B cell (primary cell): ENCODE results near the gene CPB2. TPM values are rescaled to one million over a fixed set of nuclear protein-coding genes. Genes with fewer than 3 reads are reported as not detected.

Experiments used
- ATAC-seq: fragments of 200-7000 bp; cut with Tn5 transposase; one replicate; pipeline ENCODE4 v1.10.0; 2021; ENCODE audit warnings: low read depth, mild to moderate bottlenecking, moderate number of reproducible peaks, moderate library complexity
- CTCF ChIA-PET: fragments of 350-600 bp; sonication (Branson Sonifier 250); formaldehyde crosslinking; loops from one replicate; lab custom pipeline; 2021; ENCODE audit warnings: antibody characterized with exemption, inconsistent platforms; lab: Charles Lee
- POLR2A ChIA-PET: fragments of 350-600 bp; sonication (Branson Sonifier 250); formaldehyde crosslinking; loops from one replicate; lab custom pipeline; 2021; ENCODE audit warnings: antibody characterized with exemption; lab: Charles Lee
- DNase-seq: peaks from one replicate; pipeline ENCODE4 v3.0.0; 2013
- H2AFZ ChIP-seq: 2 replicates; pipeline ENCODE4 v1.6.1; 2012; ENCODE audit warnings: mild to moderate bottlenecking, low read depth, low read length; ENCODE audit not compliant: insufficient read depth, poor library complexity, severe bottlenecking
- H3K27ac ChIP-seq, 2 donors: 1 replicate in 1 of 2; 2 replicates in 1 of 2; pipeline ENCODE4 v1.5.1; 2012 to 2013; ENCODE audit warnings: low read length in 2 of 2, mild to moderate bottlenecking in 2 of 2, moderate library complexity in 1 of 2
- H3K27me3 ChIP-seq, 4 experiments: fragments of 200-600 bp in 1 of 4; sonication (generic) in 1 of 4; replicated peaks in 1 of 4; 1 replicate in 2 of 4; 2 replicates in 2 of 4; pipeline versions ENCODE4 v1.6.1 to v1.7.0; 2013 to 2016; ENCODE audit warnings: low read length in 3 of 4, mild to moderate bottlenecking in 2 of 4, mixed read lengths in 1 of 4, moderate library complexity in 1 of 4; ENCODE audit not compliant: insufficient read depth in 4 of 4, control insufficient read depth in 3 of 4; ENCODE audit errors: control extremely low read depth in 1 of 4
- H3K36me3 ChIP-seq, 2 experiments: replicated peaks in 1 of 2; 1 replicate in 1 of 2; 2 replicates in 1 of 2; pipeline versions ENCODE4 v1.6.1 to v1.7.1; 2013; ENCODE audit warnings: low read length in 1 of 2; ENCODE audit not compliant: insufficient read depth in 2 of 2, control insufficient read depth in 1 of 2; ENCODE audit errors: control extremely low read depth in 1 of 2, extremely low read depth in 1 of 2
- H3K4me1 ChIP-seq, 2 donors: fragments of 200-600 bp in 1 of 2; sonication (generic) in 1 of 2; 1 replicate in 1 of 2; 2 replicates in 1 of 2; pipeline versions ENCODE4 v1.5.1 to v1.6.1; 2013 to 2017; ENCODE audit warnings: low read length in 2 of 2; ENCODE audit not compliant: control insufficient read depth in 2 of 2, insufficient read depth in 2 of 2
- H3K4me2 ChIP-seq: replicated peaks from 2 replicates; pipeline ENCODE3; 2012; ENCODE audit warnings: mild to moderate bottlenecking, low read depth, low read length; ENCODE audit not compliant: poor library complexity, severe bottlenecking
- H3K4me3 ChIP-seq, 5 experiments: fragments of 200-600 bp in 1 of 5; sonication (generic) in 1 of 5; 1 replicate in 3 of 5; 2 replicates in 2 of 5; pipeline versions ENCODE4 v1.5.1 to v1.7.0; 2011 to 2016; ENCODE audit warnings: low read length in 4 of 5, mild to moderate bottlenecking in 4 of 5, low read depth in 2 of 5, control low read depth in 1 of 5, moderate library complexity in 1 of 5; ENCODE audit not compliant: insufficient read depth in 1 of 5; ENCODE audit errors: control extremely low read depth in 1 of 5, extremely low read depth in 1 of 5
- H3K79me2 ChIP-seq: fragments of 200-600 bp; sonication (generic); one replicate; pipeline ENCODE4 v1.6.0; 2016; ENCODE audit warnings: low read length; ENCODE audit not compliant: control insufficient read depth, insufficient read depth
- H3K9ac ChIP-seq: fragments of 200-600 bp; sonication (generic); 2 replicates; pipeline ENCODE4 v1.6.1; 2017; ENCODE audit warnings: mild to moderate bottlenecking, low read length, moderate library complexity
- H3K9me3 ChIP-seq, 3 donors: one replicate each; pipeline versions ENCODE4 v1.6.1 to v1.7.1; 2013; ENCODE audit warnings: low read length in 2 of 3; ENCODE audit not compliant: control insufficient read depth in 2 of 3, insufficient read depth in 1 of 3; ENCODE audit errors: control extremely low read depth in 1 of 3
- H4K20me1 ChIP-seq: 2 replicates; pipeline ENCODE4 v1.6.0; 2012; ENCODE audit warnings: mild to moderate bottlenecking, low read length; ENCODE audit not compliant: insufficient read depth, control insufficient read depth, poor library complexity, severe bottlenecking
- H3K27ac Mint-ChIP-seq: one replicate; pipeline ENCODE4 v1.8.0; 2021; ENCODE audit warnings: mixed read lengths
- H3K27me3 Mint-ChIP-seq: one replicate; pipeline ENCODE4 v1.8.0; 2021; ENCODE audit warnings: mixed read lengths
- H3K4me1 Mint-ChIP-seq: one replicate; pipeline ENCODE4 v1.8.0; 2021; ENCODE audit warnings: mixed read lengths
- H3K4me3 Mint-ChIP-seq: one replicate; pipeline ENCODE4 v1.8.0; 2021; ENCODE audit warnings: mixed read lengths
- H3K9me3 Mint-ChIP-seq: one replicate; pipeline ENCODE4 v1.8.0; 2022; ENCODE audit warnings: mixed read lengths; ENCODE audit not compliant: insufficient read depth
- EZH2 ChIP-seq: IDR thresholded peaks from 2 replicates; pipeline ENCODE4 v1.6.1; 2012; ENCODE audit warnings: borderline replicate concordance, low read depth, mild to moderate bottlenecking, moderate library complexity, low read length; ENCODE audit not compliant: insufficient read depth, poor library complexity, severe bottlenecking
- WGBS: methylation state at CpG from one replicate; pipeline ENCODE4 v1.1.5; 2013; ENCODE audit warnings: missing lambda C conversion rate; ENCODE audit not compliant: insufficient coverage; 5-methylcytosine and 5-hydroxymethylcytosine counted together
- intact Hi-C: fragments of 100-400 bp; cut with micrococcal nuclease; formaldehyde crosslinking; loops from one replicate; pipeline ENCODE4 v1.10.0; 2022
- polyA plus RNA-seq: library from polyadenylated mRNA; depleted of rRNA; stranded (reverse); fragments of >200 nt; gene quantifications from 2 replicates; pipeline ENCODE4 v1.2.3, GENCODE V29; 2012
- total RNA-seq, 2 donors: library from RNA; stranded (reverse); fragments of 120-200 nt in 1 of 2; gene quantifications; 1 replicate in 1 of 2; 2 replicates in 1 of 2; pipeline versions ENCODE4 v1.2.3 to v1.2.4, GENCODE V29; 2013 to 2022
- TF ChIP-seq, protein P1 (sequence below): fragments of 200-600 bp; IDR thresholded peaks from one replicate; pipeline ENCODE4 v1.8.0; 2022; ENCODE audit warnings: antibody characterized with exemption, mild to moderate bottlenecking

CPB2 gene
- total and polyA plus RNA-seq, 2 donors (not counting 1 experiment from before 2014, with no cell fraction given) = not detected

DNA sequence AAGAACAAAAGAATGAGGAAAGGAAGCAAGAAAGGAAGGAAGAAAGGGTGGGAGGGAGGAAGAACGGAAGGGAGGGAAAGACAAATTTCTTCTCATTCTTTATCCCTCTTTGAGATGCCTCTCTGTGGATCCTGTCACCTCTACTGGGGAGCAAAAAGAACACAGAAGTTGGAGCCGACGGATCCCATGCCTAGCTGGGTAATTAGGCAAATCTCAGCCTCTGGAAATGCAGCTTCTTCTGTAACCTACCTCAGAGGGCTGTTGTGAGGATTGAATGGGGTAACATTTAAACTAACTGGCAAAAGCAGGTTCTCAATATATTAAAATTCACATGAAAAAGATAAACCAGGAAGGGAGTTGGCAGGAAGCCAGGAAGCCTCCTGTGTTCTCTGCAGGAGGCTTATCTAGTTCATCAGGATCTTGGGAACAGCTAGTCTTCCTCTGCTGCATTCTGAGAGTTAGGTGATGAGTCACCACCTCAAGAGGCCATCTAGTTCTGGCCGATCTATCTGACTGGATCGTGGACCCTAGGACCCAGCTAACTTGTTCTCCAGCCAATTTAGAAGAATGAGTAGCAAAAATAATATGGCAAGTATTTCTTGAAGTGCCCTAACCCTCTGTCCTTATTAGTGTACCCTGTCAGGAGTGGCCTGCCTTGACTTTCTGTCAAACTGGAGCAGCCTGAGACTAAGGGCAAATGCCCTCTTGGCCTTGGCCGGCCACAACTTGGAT lies 15.2 kb upstream of the CPB2 start:
- Histone ChIP-seq H3K4me3 (no peak overlapping the region), H3K27me3 (no peaks in the 10 kb centered on the region), H3K4me2 (no peak overlapping the region), H3K9ac (no peak overlapping the region), H3K4me1 (peaks cover 9 to 13% of the 10 kb centered on the region in 2 donors), H4K20me1 (no peaks in the 10 kb centered on the region), H3K9me3 (no peaks in the 10 kb centered on the region), H3K79me2 (no peaks in the 10 kb centered on the region), H3K36me3 (no peaks in the 10 kb centered on the region), H2AFZ (no peak overlapping the region), H3K27ac (no peak overlapping the region)
- TF ChIP-seq EZH2 = no peak
- TF ChIP-seq, protein P1, sequence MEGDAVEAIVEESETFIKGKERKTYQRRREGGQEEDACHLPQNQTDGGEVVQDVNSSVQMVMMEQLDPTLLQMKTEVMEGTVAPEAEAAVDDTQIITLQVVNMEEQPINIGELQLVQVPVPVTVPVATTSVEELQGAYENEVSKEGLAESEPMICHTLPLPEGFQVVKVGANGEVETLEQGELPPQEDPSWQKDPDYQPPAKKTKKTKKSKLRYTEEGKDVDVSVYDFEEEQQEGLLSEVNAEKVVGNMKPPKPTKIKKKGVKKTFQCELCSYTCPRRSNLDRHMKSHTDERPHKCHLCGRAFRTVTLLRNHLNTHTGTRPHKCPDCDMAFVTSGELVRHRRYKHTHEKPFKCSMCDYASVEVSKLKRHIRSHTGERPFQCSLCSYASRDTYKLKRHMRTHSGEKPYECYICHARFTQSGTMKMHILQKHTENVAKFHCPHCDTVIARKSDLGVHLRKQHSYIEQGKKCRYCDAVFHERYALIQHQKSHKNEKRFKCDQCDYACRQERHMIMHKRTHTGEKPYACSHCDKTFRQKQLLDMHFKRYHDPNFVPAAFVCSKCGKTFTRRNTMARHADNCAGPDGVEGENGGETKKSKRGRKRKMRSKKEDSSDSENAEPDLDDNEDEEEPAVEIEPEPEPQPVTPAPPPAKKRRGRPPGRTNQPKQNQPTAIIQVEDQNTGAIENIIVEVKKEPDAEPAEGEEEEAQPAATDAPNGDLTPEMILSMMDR = no peak
- POLR2A ChIA-PET = no interaction called here
- H3K4me3 Mint-ChIP-seq = no peak overlapping the region
- no peaks in the 10 kb centered on the region for H3K9me3 Mint-ChIP-seq
- 50% methylated on average over 2 of the region's 6 CpGs for WGBS
- H3K27me3 Mint-ChIP-seq = no peaks in the 10 kb centered on the region
- H3K27ac Mint-ChIP-seq = no peak overlapping the region
- intact Hi-C loops = loop anchor here (10.0 kb wide), 2 partner anchors 155 to 315 kb away; no protein-coding TSS in a partner anchor
- CTCF ChIA-PET = interaction anchor here (0.9 to 1.4 kb wide), 2 partner anchors 25 to 405 kb away, joined by 3 read pairs; no protein-coding TSS in a partner anchor
- ATAC-seq (no peak), DNase-seq (no peak)
- H3K4me1 Mint-ChIP-seq = peaks cover 15% of the 10 kb centered on the region
